Measurements from ENCODE around the gene STRBP. TPM values are rescaled to one million over a fixed set of nuclear protein-coding genes. Genes with fewer than 3 reads are reported as not detected.

The STRBP gene
- total RNA-seq, 1 experiment from 2014 or later = 40.3 TPM

GRCh38 chr9:123309611-123310010 is 41.2 kb upstream of the STRBP start:
- CTCF ChIA-PET = no interaction called here
- Histone ChIP-seq H3K4me3 (ENCODE audit: low read depth in 2 of 2, low read length in 2 of 2) (no peak overlapping the region), H3K36me3 (ENCODE audit: control insufficient read depth, insufficient read depth, low read length) (no peaks in the 10 kb centered on the region), H3K9me3 (ENCODE audit: control insufficient read depth, insufficient read depth, low read depth, low read length) (no peaks in the 10 kb centered on the region), H3K27ac (ENCODE audit: low read length) (no peak overlapping the region), H3K4me1 (ENCODE audit: control insufficient read depth, insufficient read depth, low read length) (no peaks in the 10 kb centered on the region), H3K27me3 (ENCODE audit: control insufficient read depth, insufficient read depth, low read length) (no peaks in the 10 kb centered on the region)
- POLR2A ChIA-PET = no interaction called here
- ATAC-seq (no peak), DNase-seq (ENCODE audit: low read depth, low spot score) (no peak)
- BruUV-seq (replicated peaks) = no TSS peak
- intact Hi-C loops (cut with micrococcal nuclease; ENCODE audit: unreplicated experiment) (no loop called here), in situ Hi-C loops (cut with HindIII; ENCODE audit: low pct_unique_long_range_greater_than_20kb, low sequenced_read_pairs) (no loop called here)
- TF ChIP-seq REST (IDR thresholded peaks at IDR 0.05; ENCODE audit: insufficient read depth in 1 of 2, low read depth in 2 of 2, low read length in 1 of 2) = no peak

GRCh38 chr9:123305879-123306278 is 37.5 kb upstream of the STRBP start:
- ChIA-PET CTCF (no interaction called here), POLR2A (no interaction called here)
- H3K27ac ChIP-seq (ENCODE audit: low read length) = no peak overlapping the region
- ATAC-seq (no peak), DNase-seq (ENCODE audit: low read depth, low spot score) (no peak)
- in situ Hi-C loops (cut with HindIII; ENCODE audit: low pct_unique_long_range_greater_than_20kb, low sequenced_read_pairs) = no loop called here
- no peaks in the 10 kb centered on the region for H3K27me3 ChIP-seq (ENCODE audit: control insufficient read depth, insufficient read depth, low read length)
- no peaks in the 10 kb centered on the region for H3K9me3 ChIP-seq (ENCODE audit: control insufficient read depth, insufficient read depth, low read depth, low read length)
- H3K36me3 ChIP-seq (ENCODE audit: control insufficient read depth, insufficient read depth, low read length) = no peaks in the 10 kb centered on the region
- H3K4me3 ChIP-seq (ENCODE audit: low read depth in 2 of 2, low read length in 2 of 2) = no peak overlapping the region
- intact Hi-C loops (cut with micrococcal nuclease; ENCODE audit: unreplicated experiment) = no loop called here
- TF ChIP-seq POLR2AphosphoS5 (IDR thresholded peaks at IDR 0.05; ENCODE audit: low read depth, low read length) = no peak
- no peak for TF ChIP-seq REST (IDR thresholded peaks at IDR 0.05; ENCODE audit: insufficient read depth in 1 of 2, low read depth in 2 of 2, low read length in 1 of 2)
- no peak for TF ChIP-seq SIN3A (IDR thresholded peaks at IDR 0.05; ENCODE audit: borderline replicate concordance, insufficient read depth, low read depth, low read length)
- TF ChIP-seq TCF7L2 (IDR thresholded peaks at IDR 0.05; ENCODE audit: low read depth, low read length) = no peak
- TF ChIP-seq CTCF (IDR thresholded peaks at IDR 0.05) = no peak
- H3K4me1 ChIP-seq (ENCODE audit: control insufficient read depth, insufficient read depth, low read length) = no peaks in the 10 kb centered on the region
- BruUV-seq (replicated peaks) = no TSS peak

All from Panc1 (cell line).